Measurements from ENCODE around the gene SLC24A3.

- no peak for TF ChIP-seq CTCF (conservative IDR thresholded peaks at IDR 0.05; ENCODE audit: low read depth, low read length)
- TF ChIP-seq EZH2 (IDR thresholded peaks at IDR 0.05; ENCODE audit: borderline replicate concordance, low read depth, low read length, poor library complexity, severe bottlenecking), result no peak
Observed at GRCh38 chr20:19679900-19680495, 467.6 kb downstream of the SLC24A3 start.
